MCF 10A (cell line): ENCODE results near the gene SLIRP. TPM values are rescaled to one million over a fixed set of nuclear protein-coding genes. Genes with fewer than 3 reads are reported as not detected.

Experiments used
- BruUV-seq: library from RNA; stranded (reverse); fragments of 400-500 nt; replicated peaks from 2 replicates; lab custom pipeline; 2021; lab: Mats Ljungman, UMichigan
- CTCF ChIA-PET: fragments of 300-600 bp; sonication (Branson Sonifier 250); formaldehyde crosslinking; extraction: SDS; loops from one replicate; lab custom pipeline; 2021; ENCODE audit warnings: antibody characterized with exemption, inconsistent platforms; lab: Yijun Ruan, JAX
- POLR2A ChIA-PET: fragments of 300-600, 350-650 bp; sonication (Branson Sonifier 250); formaldehyde crosslinking; extraction: SDS; loops from one replicate; lab custom pipeline; 2020; ENCODE audit warnings: antibody characterized with exemption, inconsistent platforms; lab: Yijun Ruan, JAX
- DNase-seq: peaks from one replicate; pipeline ENCODE4 v3.0.0-alpha.2; 2018; ENCODE audit not compliant: unreplicated experiment
- H3K27ac Mint-ChIP-seq: one replicate; pipeline ENCODE4 v1.8.0; 2022; ENCODE audit warnings: mild to moderate bottlenecking, low read depth, mixed read lengths; ENCODE audit not compliant: unreplicated experiment
- H3K27me3 Mint-ChIP-seq: one replicate; pipeline ENCODE4 v1.8.0; 2022; ENCODE audit warnings: mixed read lengths; ENCODE audit not compliant: insufficient read depth, unreplicated experiment
- H3K36me3 Mint-ChIP-seq: one replicate; pipeline ENCODE4 v1.8.0; 2022; ENCODE audit warnings: mild to moderate bottlenecking, moderate library complexity, mixed read lengths; ENCODE audit not compliant: insufficient read depth, unreplicated experiment
- H3K4me1 Mint-ChIP-seq: one replicate; pipeline ENCODE4 v1.8.0; 2022; ENCODE audit warnings: mixed read lengths; ENCODE audit not compliant: insufficient read depth, unreplicated experiment
- H3K4me3 Mint-ChIP-seq: one replicate; pipeline ENCODE4 v1.8.0; 2022; ENCODE audit warnings: mild to moderate bottlenecking, moderate library complexity, mixed read lengths; ENCODE audit not compliant: unreplicated experiment
- H3K9me3 Mint-ChIP-seq: one replicate; pipeline ENCODE4 v1.8.0; 2022; ENCODE audit warnings: mixed read lengths; ENCODE audit not compliant: unreplicated experiment
- intact Hi-C: fragments of 100-400 bp; cut with micrococcal nuclease; formaldehyde crosslinking; loops from 2 replicates; pipeline ENCODE4 v1.14.1; 2022
- total RNA-seq: library from RNA; stranded (reverse); gene quantifications from 2 replicates; pipeline ENCODE4 v1.2.3, GENCODE V29; 2022
- TF ChIP-seq, protein P1 (sequence below): fragments of 200-600 bp; IDR thresholded peaks from one replicate; pipeline ENCODE4 v1.8.0; 2022; ENCODE audit warnings: antibody characterized with exemption, mild to moderate bottlenecking; ENCODE audit not compliant: unreplicated experiment

The SLIRP gene
- total RNA-seq, 1 experiment from 2014 or later, result 249 TPM

DNA sequence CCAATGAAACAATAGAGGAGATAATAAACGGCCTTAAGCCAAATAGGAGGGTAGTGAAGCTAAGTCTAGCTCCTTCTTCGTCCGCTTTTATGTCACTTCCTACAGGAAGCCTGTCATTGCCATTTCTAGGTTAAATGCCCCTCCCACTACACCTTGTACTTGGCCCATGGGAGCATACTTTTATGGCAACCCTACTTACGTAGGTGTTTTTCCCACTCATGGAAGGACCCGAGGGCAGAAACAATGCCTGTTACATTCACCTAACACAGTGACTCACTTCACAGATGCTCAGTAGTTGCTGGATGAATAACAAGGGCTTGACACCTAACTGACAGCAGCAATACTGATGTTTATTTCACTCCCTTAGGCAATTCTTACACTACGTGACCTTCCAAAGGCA lies 44.6 kb upstream of the SLIRP start:
- Mint-ChIP-seq H3K9me3 (no peaks in the 10 kb centered on the region), H3K27me3 (no peaks in the 10 kb centered on the region), H3K27ac (peak overlapping the region; percentile 68), H3K36me3 (no peaks in the 10 kb centered on the region), H3K4me3 (peak overlapping the region; percentile 6), H3K4me1 (peaks cover 11% of the 10 kb centered on the region)
- intact Hi-C loops, result loop anchor here (2.0 to 10.0 kb wide), 2 partner anchors 46 to 132 kb away; partner anchors contain the start of genes ALKBH1 and SLIRP
- ChIA-PET POLR2A (interaction anchor here (0.6 to 2.6 kb wide), 10 partner anchors 17 to 851 kb away, joined by 3 to 11 read pairs (median 4); partner anchors contain the start of genes ALKBH1, ANGEL1 and SLIRP), CTCF (interaction anchor here (0.7 to 3.1 kb wide), 3 partner anchors 43 to 280 kb away, joined by 3 to 13 read pairs (median 3); no protein-coding TSS in a partner anchor)
- DNase-seq, result peak; percentile 90
- TF ChIP-seq, protein P1, sequence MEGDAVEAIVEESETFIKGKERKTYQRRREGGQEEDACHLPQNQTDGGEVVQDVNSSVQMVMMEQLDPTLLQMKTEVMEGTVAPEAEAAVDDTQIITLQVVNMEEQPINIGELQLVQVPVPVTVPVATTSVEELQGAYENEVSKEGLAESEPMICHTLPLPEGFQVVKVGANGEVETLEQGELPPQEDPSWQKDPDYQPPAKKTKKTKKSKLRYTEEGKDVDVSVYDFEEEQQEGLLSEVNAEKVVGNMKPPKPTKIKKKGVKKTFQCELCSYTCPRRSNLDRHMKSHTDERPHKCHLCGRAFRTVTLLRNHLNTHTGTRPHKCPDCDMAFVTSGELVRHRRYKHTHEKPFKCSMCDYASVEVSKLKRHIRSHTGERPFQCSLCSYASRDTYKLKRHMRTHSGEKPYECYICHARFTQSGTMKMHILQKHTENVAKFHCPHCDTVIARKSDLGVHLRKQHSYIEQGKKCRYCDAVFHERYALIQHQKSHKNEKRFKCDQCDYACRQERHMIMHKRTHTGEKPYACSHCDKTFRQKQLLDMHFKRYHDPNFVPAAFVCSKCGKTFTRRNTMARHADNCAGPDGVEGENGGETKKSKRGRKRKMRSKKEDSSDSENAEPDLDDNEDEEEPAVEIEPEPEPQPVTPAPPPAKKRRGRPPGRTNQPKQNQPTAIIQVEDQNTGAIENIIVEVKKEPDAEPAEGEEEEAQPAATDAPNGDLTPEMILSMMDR, result no peak
- BruUV-seq, result no TSS peak

DNA sequence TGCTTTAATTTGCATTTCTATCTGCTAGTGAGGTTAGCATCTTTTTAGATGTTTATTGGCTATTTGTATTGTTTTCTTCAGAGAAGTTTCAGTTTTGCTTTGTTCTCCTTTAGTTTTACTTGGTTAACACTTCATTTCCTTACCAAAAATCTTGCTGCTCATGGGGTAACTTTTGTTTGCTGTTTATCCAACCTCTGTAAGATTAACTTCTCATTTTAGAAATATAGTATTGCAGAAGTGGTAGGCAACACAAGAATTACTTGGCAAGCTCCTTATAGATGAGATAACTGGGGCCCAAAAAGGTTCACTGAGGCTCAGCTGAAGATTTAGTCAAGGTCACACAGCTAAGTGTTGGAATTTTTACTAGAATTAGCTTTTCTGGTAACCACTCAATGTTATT lies 40.6 kb upstream of the SLIRP start:
- Mint-ChIP-seq H3K4me3 (no peak overlapping the region), H3K27ac (no peak overlapping the region), H3K9me3 (no peaks in the 10 kb centered on the region), H3K36me3 (peaks cover 8% of the 10 kb centered on the region), H3K4me1 (peaks cover 11% of the 10 kb centered on the region), H3K27me3 (no peaks in the 10 kb centered on the region)
- ChIA-PET POLR2A (interaction anchor here (0.7 to 1.1 kb wide), 2 partner anchors 15 to 23 kb away, joined by 3 read pairs; no protein-coding TSS in a partner anchor), CTCF (interaction anchor here (0.5 kb wide), 1 partner anchor 51 kb away, joined by 3 read pairs; no protein-coding TSS in a partner anchor)
- no TSS peak for BruUV-seq
- intact Hi-C loops, result loop anchor here (10.0 kb wide), 1 partner anchor 127 kb away; no protein-coding TSS in a partner anchor
- DNase-seq, result no peak
- TF ChIP-seq, protein P1, result no peak

DNA sequence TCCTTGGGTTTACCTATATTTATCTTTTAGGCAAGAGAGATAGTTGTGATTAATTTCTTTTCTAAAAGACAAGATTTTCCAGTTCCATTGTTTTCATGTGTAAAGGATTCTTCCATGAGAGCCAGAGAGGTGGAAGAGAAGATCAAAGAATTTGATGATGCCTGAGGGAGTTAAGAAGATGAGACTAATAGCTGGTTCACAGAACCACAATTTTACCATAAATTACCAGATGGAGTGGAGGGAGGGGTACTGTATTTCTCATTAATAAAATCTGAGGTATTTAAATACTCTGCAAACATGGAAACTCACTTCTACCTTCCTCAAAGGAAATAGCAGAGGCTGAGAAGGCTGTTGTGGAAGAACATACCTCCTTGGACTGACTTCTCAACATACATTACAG lies 34.7 kb upstream of the SLIRP start:
- TSS peak; percentile 35 for BruUV-seq
- CTCF ChIA-PET, result interaction anchor here (0.8 kb wide), 1 partner anchor 85 kb away, joined by 4 read pairs; no protein-coding TSS in a partner anchor

DNA sequence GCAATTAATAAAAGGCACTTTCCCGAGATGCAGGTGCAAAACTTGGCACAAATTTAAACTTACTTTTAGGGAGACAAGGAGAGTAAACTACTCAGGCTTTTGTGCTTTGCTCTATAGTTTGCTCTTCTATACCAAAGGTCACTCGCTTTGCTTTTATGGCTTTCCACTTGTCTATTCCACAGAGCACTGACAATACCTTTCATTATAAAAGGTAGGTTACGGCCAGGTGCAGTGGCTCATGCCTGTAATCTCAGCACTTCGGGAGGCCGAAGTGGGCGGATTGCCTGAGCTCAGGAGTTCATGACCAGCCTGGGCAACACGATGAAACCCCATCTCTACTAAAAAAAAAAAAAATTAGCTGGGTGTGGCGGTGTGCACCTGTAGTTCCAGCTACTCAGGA lies 33.0 kb upstream of the SLIRP start:
- no peaks in the 10 kb centered on the region for H3K4me1 Mint-ChIP-seq
- peaks cover 62% of the 10 kb centered on the region for H3K36me3 Mint-ChIP-seq
- intact Hi-C loops, result no loop called here
- TF ChIP-seq, protein P1, result no peak
- BruUV-seq, result no TSS peak
- DNase-seq, result no peak
- no peaks in the 10 kb centered on the region for H3K27me3 Mint-ChIP-seq
- no peaks in the 10 kb centered on the region for H3K9me3 Mint-ChIP-seq
- ChIA-PET CTCF (interaction anchor here (0.7 kb wide), 1 partner anchor 124 kb away, joined by 3 read pairs; no protein-coding TSS in a partner anchor), POLR2A (no interaction called here)
- no peak overlapping the region for H3K4me3 Mint-ChIP-seq
- no peak overlapping the region for H3K27ac Mint-ChIP-seq

More for the DNA sequence above, 34.7 kb upstream of the SLIRP start:
- peaks cover 55% of the 10 kb centered on the region for H3K36me3 Mint-ChIP-seq
- H3K27ac Mint-ChIP-seq, result peak overlapping the region; percentile 46
- H3K4me3 Mint-ChIP-seq, result no peak overlapping the region
- H3K9me3 Mint-ChIP-seq, result no peaks in the 10 kb centered on the region
- intact Hi-C loops, result no loop called here
- H3K4me1 Mint-ChIP-seq, result no peaks in the 10 kb centered on the region
- H3K27me3 Mint-ChIP-seq, result no peaks in the 10 kb centered on the region
- no peak for DNase-seq
- TF ChIP-seq, protein P1, result no peak
- POLR2A ChIA-PET, result no interaction called here
